Cerebellar nuclear complex (tissue), 1 donor: ENCODE measurements around the gene CALCB.
"Not testable (repeated sequence)": the region's sequence is repeated elsewhere in the genome, so short reads cannot be mapped to it uniquely, and the experiment has no call there.

ENCODE experiments used
- DNase-seq, 2 experiments: peaks; one replicate each; lab custom pipeline; 2025; lab: John Stamatoyannopoulos, UW

Gene CALCB, protein sequence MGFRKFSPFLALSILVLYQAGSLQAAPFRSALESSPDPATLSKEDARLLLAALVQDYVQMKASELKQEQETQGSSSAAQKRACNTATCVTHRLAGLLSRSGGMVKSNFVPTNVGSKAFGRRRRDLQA

DNA sequence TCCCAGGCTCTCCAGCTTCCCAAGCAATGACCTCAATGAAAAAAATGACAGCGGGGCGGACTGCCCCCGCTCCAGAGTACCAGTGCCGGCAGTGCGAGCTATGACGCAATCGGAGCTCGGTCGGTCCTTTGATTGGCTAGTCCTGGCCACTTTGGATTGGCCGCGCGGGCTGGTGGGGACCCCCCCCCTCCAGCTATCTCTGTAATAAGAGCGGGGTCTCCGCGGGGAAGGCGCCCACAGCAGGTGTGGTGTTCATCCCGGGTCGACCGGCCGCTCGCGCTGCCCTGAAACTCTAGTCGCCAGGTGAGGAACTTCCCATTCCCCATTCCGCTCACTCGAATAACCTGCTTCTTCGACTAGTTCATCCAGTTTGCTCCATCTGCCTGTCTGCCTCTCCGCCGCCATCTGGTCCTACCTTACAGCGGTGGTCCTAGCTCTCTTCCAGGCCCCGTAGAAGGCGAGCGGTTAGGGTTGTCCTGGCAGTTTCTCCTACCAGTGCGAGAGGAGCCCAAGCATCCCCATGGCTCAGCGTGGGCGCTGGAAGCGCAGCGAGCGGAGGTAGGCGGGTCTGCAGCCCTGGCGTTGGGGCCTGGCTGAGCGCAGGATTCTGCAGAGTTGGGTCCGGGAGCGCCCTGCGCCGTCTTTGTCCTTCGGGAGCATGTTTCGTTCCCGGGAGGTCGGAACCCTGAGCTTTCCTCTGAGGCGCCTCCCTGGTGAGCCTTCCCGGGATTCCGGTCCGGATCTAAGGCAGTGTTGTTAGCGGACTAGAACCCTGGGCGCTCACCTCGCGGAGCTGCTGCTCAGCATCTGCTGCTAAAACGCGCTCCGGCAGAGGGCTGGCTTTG lies at the start of gene CALCB:
Gene CALCB, plus strand, starts transcription at position 233 of the 845 bp plus-strand sequence. CDS start 1,126 bp downstream, outside the sequence.
- no peak for DNase-seq

DNA sequence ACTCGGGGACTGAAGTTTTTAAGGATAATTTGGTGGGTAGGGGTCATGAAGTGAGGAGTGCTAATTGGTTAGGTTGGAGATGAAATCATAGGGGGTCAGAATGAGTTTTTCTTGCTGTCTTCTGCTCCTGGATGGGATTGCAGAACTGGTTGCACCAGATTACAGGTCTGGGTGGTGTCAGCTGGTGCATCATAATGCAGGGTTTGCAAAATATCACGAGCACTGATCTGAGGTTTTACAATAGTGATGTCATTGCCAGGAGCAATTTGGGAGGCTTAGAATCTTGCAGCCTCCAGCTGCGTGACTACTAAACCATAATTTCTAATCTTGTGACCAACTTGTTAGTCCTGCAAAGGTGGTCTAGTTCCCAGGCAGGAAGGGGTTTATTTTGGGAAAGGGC lies 46.4 kb upstream of the CALCB start:
- no peak for DNase-seq

DNA sequence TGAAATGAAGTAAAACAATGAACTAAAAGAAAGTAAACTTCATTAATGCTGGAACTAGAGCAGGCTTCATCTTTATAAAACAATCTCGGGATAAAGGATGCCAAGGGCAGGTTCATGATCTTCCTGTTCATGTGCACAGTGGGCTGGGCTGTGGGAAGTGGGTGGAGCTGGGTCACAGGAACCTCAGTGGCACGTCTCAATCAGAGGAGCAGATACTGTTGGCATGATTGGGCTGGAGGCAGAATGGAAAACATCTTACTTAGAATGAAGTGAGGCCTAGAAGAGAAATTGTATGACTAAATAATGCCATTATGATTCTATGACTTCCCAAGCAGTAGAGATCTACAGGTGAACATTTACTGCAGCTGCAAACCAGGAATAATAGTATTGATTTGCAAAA lies 45.4 kb upstream of the CALCB start:
- DNase-seq, result no peak

DNA sequence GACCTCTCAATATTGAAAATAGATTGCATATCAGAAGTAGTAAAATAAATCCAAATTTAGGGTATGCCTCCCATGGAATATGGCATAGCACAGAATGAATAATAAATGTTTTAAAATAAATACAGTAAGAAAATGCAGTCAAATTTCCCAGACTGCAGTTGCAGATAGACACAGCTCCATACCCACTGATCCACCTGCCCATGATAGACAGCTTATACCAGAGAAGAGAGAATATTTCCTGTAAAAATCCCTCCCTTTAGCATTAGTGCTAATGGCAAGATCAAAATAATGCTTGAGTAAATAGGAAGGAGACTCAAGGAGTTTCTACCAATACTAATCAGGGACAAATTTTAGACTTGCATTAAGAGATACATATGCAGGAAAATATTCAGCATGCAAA lies 45.0 kb upstream of the CALCB start:
- DNase-seq, result no peak

DNA sequence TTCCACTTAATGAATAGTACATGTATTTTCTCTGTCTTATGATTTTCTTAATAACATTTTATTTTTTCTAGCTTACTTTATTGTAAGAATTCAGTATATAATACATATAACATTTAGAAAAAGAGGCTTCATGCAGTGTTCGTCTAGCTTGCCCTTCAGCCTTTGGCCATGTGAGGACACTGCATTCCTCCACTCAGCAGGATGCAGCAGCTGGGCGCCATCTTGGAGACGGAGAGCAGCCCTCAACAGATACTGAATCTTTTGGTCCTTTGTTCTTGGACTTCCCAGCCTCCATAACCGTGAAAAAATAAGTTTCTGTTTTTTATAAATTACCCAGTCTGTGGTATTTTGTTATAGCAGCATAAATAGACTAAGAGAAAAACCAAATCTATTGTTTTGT lies 41.4 kb upstream of the CALCB start:
- not testable (repeated sequence) for DNase-seq

DNA sequence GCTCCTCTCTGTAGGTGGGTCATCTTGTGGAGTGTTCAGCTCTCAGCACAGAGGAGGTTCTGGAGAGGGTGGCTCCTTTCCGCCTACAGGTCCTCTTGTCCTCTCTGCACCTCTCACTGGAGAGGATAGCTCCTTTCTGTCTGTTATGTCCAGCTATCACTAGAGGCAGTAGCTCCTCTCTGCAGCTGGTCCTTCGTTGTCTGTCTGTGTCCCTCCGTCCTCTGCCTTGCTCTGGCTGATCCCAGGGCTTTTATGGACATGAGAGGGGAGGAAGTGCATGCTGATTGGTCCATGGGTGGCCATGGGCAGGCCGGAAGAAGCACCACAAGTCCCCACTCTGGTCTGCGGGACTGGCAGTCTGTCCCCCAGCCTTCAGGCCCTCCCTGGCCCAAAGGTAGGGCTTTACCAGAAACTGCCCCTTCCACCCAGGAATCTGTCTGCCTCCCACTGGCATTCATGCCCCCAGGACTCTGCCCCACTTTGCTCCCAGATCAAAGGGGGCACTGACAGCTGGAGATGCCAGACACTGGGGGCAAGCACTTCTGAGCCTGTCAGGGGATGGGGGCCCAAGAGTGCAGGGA lies 38.6 kb upstream of the CALCB start:
- no peak for DNase-seq

DNA sequence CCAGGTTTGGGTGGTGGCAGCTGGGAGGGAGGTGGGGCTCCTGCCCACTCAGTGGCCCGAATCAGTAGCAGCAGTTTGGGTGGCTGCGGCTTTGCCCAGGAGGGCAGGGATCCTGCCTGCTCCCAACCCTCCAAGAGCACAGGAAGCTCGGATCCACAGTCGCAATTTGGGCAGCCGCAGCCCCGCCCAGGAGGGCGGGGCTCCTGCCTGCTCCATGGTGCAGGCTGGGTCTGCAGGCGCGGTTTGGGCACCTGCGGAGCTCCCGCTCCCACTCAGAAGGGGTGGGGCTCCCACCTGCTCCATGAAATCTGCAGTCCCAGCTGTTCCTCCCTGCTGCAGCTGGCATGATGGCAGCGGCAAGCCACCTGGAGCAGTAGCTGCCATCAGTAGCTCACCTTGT lies 38.1 kb upstream of the CALCB start:
- no peak for DNase-seq

DNA sequence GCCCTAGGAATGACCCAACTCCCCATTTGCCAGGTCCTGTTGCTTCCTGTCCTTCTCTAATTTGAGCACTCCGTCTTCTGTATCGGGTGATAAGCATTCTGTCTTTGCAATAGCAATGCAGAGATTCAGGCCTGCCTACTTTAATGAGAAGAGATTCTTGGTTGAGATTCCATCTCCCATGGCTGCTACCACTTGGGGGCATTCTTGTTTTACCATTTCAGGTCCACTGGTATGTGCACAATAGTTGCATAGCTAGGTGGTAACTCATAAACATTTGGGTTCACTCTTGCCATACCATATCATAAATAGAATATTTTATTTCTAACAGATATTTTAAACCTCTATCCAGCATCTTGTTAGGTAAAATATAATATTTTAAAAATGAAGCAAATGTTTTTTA lies 34.4 kb upstream of the CALCB start:
- DNase-seq, result no peak

DNA sequence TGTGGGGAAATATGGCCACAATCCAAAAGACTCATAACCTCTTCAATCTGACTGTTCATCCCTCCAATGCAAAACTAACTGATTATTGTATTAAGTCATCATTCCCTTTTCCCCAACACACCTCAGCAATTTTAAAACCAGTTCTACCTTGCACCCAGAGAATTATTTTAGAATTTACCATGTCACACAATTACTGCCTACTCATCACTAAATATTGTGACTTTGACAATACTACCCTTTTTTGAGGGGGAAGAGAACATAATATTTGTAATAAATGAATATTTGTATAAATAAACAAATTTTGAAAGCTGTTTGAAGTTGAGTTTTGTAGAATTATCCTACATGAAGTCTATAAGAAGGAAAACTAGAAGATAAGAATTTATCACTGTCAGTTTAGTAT lies 28.2 kb upstream of the CALCB start:
- DNase-seq, result no peak

DNA sequence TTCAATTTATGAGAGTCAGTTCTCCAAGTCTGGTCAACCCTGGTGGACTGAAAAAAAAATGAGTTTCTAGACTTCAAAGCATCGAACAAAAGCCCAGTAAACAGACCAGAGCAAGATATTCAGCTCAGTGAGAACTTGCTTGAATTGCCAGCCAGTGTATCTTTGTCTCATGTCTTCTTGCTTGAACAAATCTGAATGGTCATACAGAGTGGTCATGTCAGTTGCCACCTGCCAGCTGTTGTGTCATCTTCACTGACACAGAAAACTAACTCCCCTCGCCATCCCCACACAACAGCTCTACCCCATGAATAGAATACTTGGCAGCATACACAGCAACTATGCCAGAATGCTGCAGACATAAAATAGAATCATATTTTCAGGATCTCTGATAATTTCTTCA lies 27.5 kb upstream of the CALCB start:
- DNase-seq, result no peak

DNA sequence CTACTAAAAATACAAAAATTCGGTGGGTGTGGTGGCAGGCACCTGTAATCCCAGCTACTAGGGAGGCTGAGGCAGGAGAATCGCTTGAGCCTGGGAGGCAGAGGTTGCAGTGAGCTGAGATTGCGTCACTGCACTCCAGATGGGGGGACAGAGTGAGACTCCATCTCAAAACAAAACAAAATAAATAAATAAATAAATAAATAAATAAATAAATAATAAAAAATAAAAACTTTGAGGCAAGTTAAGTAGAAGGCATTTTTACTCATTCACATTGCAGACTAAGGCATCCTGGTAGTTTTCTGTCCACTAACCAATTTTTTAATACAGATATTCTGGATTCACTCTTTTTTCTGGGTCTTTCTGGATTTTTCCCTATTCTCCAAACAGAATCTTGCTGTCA lies 26.7 kb upstream of the CALCB start:
- not testable (repeated sequence) for DNase-seq

DNA sequence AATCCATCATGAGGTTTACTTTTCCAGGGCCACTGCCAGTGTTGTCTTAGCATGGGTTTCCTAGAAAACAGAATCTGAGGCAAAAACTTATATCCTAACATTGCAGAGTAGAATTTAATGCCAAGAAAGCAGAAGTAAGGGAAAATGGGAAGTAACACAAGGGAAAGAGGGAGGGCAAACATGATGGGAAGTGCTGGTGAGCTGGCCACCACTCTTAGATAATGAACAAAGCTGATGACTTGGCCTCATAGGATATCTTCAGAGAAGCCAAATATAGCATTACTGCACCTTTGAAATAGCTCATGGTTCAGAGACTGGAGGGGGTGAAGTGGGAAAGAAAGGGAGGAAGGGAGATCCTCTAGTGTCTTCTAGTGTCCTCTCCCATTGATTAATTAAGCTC lies 24.8 kb upstream of the CALCB start:
- no peak for DNase-seq

DNA sequence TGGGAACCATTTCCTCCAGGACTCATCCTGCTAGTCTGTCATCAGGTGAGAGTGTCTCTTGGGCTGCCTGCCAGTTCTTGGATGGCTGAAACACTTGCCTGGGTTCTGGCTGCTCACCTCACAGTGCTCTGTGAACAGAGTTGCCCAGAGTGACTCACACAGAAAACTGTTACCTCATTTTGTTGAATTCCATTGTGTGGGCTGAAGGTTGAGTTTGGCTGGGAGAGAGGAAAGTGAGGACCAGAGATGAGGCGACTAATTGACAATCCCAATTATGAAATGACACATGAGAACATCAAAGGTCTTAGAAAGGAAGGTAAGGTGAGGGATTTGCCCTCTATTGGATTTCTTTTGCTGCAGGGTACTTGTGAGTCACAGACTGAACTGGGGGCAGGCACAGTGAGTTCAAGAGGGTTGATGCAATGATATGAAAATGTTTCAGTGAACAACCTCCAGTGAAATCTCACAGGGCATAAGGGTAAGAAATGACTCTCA lies 20.2 kb upstream of the CALCB start:
- no peak for DNase-seq

DNA sequence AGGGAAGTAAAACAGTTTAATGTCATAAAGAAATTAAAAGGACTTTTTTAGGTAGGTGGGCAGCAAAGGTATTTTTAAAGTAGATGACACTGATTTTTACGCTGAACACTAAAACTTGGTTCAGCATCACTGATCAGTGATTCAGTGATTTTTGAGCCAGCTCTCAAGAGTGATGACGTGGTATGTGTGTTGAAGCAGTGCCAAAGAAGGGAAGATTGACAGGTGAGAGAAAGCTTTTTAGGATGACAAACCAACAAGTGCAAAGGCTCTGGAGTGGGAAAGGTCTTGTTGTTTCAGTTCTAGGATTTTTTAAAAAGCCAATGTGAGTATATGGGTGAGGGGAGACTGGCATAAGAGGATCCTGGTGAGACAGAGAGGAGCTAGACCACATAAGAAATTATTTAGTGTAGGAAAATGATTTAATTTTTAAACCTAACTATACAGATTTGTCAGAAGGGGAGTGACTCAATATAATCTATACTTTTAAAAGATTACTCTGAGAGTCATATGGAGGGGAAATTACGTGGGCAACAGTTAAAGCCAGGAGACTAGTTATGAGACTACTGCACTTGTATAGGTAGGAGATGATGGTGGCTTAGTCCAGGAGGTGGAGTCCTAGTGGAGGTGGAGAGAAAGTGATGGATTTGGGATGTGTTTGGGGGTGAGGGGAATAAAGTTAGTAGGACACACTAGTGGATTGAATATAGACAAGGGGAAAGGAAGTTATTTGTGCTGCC lies 17.6 kb upstream of the CALCB start:
- no peak for DNase-seq

DNA sequence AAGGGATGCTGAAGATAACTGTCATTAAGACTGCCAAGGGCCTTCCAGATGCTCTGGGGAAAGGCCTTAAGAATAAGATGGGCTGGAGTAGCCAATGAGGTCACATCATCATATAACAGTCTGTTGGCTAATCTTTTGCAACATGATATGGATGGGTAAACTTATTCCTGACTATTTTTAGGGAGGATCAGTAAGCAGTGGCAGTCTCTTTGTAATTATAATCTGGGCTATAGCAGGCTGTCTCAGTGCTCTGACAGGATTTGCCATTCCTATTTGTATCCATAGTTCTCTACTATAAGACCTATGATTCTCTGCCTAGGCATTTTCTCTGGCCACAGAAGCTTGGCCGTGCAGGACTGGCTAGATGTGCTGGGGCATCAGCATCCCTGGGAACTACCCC lies 16.1 kb upstream of the CALCB start:
- DNase-seq, result no peak

DNA sequence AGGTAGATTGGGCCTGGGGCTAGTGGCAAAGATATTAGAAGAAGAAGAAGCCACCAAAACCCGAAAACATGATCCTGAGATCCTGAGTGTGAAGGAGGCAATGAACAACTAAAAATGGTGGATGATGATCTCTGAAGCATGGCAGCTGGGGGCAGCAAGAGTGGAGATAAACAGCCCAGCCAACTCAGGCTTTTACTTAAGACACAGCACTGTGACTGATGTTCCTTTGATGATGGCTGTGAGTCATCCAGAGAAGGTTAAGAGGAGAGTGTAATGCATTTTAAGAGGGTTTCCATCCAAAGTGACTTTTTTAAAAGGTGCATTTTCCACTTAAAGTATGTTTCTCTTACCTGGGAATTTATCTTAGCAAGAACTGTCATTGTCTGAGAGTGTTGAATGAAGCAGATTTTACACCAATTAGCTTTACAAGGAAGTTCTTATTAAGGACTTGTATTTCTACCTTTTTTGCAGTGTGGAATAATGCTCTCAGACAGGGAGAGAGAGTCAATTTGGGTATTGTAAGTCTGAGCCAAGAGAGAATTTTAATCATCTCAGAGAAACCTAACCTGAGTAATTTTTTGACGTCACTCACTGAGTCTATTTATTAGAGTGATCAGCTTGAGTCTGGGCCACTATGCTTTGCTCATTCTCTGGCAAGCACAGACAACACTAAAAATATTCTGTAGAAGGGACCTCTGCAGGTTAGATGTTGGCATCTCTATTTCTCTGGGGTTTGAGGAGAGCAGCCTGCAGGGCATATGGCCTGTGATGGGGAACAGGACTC lies 14.1 kb upstream of the CALCB start:
- no peak for DNase-seq

DNA sequence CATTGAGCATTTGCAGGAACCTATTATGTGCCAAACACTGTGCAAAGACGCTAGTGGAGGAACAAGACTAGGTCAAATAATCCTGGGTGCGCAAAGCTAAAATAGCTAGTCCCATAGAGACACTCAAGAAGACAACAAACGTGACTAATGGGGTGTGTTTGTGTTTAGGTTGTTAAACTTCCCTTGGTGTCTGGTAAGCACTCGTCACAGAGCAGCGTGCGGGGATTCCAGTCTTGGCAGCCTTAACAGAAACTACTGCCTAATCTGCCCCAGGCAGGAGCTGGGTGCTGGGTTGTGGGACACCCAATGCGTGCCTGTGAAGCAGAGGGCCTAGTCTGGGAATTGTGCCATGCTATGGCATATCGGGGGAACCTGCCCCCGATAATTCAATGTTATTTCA lies 10.8 kb upstream of the CALCB start:
- no peak for DNase-seq

DNA sequence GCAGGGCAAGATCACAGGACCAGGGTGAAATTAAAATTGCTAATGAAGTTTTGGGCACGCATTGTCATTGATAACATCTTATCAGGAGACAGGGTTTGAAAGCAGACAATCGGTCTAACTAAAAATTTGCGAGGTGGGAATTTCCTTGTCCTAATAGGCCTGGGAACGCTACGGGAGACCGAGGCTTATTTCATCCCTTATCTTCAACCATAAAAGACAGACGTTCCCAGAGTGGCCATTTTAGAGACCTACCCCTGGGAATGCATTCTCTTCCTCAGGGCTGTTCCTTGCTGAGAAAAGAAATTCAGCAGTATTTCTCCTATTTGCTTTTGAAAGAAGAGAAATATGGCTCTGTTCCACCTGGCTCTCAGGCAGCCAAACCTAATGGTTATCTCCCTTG lies 3.6 kb upstream of the CALCB start:
- not testable (repeated sequence) for DNase-seq

DNA sequence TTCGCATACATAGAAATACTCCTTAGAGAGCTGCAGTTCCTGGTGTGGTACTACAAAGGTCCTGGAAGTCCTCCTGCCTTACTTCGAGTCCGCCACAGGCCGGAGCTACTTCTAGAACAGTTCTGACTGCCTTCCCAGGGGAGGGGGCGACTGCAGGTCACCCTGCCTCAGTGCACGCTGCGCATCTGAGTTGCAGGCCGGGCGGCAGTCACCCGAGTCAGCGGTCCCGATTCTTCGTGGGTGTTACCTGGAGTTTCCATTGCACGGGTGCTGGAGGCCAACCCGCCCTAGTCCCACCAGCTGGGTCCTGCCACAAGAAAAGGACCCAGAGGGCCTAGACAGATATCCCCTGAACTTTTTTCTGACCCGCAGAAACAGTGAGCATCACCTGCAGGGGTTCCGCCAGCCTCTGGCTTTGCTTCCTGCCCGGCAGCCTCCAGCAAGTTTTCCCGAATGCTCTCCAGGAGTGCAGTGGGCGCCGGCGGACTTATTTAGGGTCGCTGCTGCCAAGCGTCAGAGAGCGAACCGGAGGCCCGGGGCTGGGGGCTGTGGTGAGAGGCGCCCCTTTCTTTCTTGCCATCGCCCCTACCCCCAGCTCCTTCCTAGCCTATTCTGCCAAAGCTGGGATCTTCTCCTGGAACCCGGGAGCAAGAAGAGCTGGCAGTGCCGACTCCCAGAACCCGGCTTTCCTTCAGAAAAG lies 1.7 kb upstream of the CALCB start:
- no peak for DNase-seq

DNA sequence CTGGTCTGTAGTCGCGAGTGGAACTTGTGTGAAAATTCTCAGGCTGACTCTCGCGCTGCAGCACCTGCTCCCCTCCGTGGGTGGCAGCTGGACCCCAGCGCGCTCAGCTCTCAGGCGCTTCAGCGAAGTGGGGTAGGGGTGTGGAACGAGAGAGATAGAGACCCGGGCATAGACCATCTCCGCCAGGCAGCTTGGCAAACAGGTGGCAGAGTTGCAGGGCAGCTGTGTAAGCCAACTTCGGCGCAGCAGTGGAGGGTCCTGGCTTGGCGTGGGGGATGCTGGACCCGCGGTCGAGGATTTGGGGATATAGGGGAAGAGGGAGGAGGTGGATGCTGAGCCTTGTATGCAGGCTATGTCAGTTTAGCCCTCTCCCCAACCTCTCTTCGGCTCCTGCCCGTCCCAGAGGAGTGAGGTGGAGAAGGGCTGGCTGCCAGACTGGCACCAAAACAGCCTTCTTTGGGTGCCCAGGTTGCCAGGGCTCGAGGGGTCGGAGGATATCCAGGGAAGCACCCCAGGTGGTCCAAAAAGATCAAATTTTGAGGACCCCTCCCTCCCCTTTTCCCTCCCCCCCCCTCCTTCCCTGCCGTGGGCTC lies 746 bp upstream of the CALCB start:
- no peak for DNase-seq
